ENCODE results near the gene FIGN. TPM values are rescaled to one million over a fixed set of nuclear protein-coding genes. Genes with fewer than 3 reads are reported as not detected.

The FIGN gene
- total and polyA plus RNA-seq, 4 donors = 1.1 to 7.8 (median 5.1) TPM

DNA sequence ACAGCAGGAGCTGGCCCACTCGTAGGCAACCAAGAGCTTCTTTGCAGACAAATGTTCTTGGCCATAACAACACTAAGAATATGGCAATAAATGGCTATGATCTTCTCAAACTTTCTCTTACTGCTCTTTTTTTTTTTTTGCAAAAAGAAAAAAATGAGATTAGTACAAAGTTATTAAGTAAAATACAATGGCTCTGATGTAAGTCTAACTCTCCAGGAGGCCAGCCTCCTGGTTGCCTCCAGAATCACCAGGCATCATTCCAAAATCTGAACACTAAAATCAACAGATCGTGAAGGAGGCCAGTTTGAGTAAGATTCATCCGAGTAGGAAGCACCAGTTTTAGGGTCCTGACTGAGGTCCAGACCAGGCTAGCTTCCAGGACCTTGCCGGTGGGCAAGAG lies 20.8 kb upstream of the FIGN start:
- H3K27ac ChIP-seq (ENCODE audit: low read depth in 1 of 2, low read length in 2 of 2) = no peak overlapping the region
- no peaks in the 10 kb centered on the region for H3K27me3 ChIP-seq (ENCODE audit: control insufficient read depth in 4 of 4, insufficient read depth in 4 of 4, low read length in 3 of 4)
- DNase-seq (ENCODE audit: low spot score) = no peak
- H3K4me1 ChIP-seq (ENCODE audit: control insufficient read depth in 4 of 4, insufficient read depth in 4 of 4, low read length in 3 of 4) = no peaks in the 10 kb centered on the region
- H3K36me3 ChIP-seq (ENCODE audit: control insufficient read depth in 4 of 4, insufficient read depth in 3 of 4, low read depth in 1 of 4, low read length in 3 of 4) = no peaks in the 10 kb centered on the region
- no peak overlapping the region for H3K9ac ChIP-seq (ENCODE audit: low read depth in 1 of 2, low read length in 2 of 2)
- H3K4me3 ChIP-seq (ENCODE audit: low read depth in 1 of 3, low read length in 3 of 3) = no peak overlapping the region
- H3K9me3 ChIP-seq (ENCODE audit: control insufficient read depth in 4 of 4, low read length in 3 of 4) = no peaks in the 10 kb centered on the region
- no peak for TF ChIP-seq SP1 (IDR thresholded peaks at IDR 0.05)
- WGBS = 68% methylated on average over 4 of the region's 4 CpGs

DNA sequence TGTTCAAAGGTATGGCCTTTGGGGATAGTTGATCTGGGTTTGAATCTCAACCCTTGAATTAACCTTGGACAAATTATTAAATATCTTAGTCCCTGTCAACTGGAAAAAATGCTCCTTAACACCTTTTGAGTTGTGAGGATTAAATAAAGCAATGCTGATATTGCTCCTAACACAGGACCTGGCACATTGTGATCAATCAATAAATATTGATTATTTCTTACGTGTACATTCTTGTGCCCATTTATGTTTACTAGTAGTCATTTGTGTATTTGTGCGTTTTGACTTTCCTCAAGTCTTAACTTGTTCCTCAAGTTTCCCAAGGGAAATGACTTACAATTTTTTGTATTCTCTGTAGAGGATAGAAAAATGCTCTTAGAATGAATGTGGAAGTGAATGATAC lies 19.6 kb upstream of the FIGN start:
- 38% methylated on average over 2 of the region's 2 CpGs for WGBS
- DNase-seq (ENCODE audit: low spot score) = no peak

More for the DNA sequence above, 19.6 kb upstream of the FIGN start:
- Histone ChIP-seq H3K36me3 (ENCODE audit: control insufficient read depth in 4 of 4, insufficient read depth in 3 of 4, low read depth in 1 of 4, low read length in 3 of 4) (no peaks in the 10 kb centered on the region), H3K9ac (ENCODE audit: low read depth in 1 of 2, low read length in 2 of 2) (no peak overlapping the region), H3K9me3 (ENCODE audit: control insufficient read depth in 4 of 4, low read length in 3 of 4) (no peaks in the 10 kb centered on the region), H3K27ac (ENCODE audit: low read depth in 1 of 2, low read length in 2 of 2) (no peak overlapping the region), H3K27me3 (ENCODE audit: control insufficient read depth in 4 of 4, insufficient read depth in 4 of 4, low read length in 3 of 4) (no peaks in the 10 kb centered on the region), H3K4me3 (ENCODE audit: low read depth in 1 of 3, low read length in 3 of 3) (no peak overlapping the region), H3K4me1 (ENCODE audit: control insufficient read depth in 4 of 4, insufficient read depth in 4 of 4, low read length in 3 of 4) (no peaks in the 10 kb centered on the region)
- TF ChIP-seq NR2F2 (IDR thresholded peaks at IDR 0.05) (no peak), FOXA1 (IDR thresholded peaks at IDR 0.05) (no peak), HNF4G (IDR thresholded peaks at IDR 0.05) (no peak), TAF1 (conservative IDR thresholded peaks at IDR 0.05) (no peak), FOXA2 (IDR thresholded peaks at IDR 0.05) (no peak), JUND (IDR thresholded peaks at IDR 0.05) (no peak), RXRA (IDR thresholded peaks at IDR 0.05) (no peak), GABPA (IDR thresholded peaks at IDR 0.05 in 1 of 2, conservative IDR thresholded peaks at IDR 0.05 in 1 of 2) (no peak), HNF4A (conservative IDR thresholded peaks at IDR 0.05) (no peak), YY1 (IDR thresholded peaks at IDR 0.05) (no peak), SP1 (IDR thresholded peaks at IDR 0.05) (no peak), EGR1 (IDR thresholded peaks at IDR 0.05; ENCODE audit: low read depth in 2 of 2) (no peak), RAD21 (IDR thresholded peaks at IDR 0.05) (no peak)
- TF ChIP-seq, protein P1, sequence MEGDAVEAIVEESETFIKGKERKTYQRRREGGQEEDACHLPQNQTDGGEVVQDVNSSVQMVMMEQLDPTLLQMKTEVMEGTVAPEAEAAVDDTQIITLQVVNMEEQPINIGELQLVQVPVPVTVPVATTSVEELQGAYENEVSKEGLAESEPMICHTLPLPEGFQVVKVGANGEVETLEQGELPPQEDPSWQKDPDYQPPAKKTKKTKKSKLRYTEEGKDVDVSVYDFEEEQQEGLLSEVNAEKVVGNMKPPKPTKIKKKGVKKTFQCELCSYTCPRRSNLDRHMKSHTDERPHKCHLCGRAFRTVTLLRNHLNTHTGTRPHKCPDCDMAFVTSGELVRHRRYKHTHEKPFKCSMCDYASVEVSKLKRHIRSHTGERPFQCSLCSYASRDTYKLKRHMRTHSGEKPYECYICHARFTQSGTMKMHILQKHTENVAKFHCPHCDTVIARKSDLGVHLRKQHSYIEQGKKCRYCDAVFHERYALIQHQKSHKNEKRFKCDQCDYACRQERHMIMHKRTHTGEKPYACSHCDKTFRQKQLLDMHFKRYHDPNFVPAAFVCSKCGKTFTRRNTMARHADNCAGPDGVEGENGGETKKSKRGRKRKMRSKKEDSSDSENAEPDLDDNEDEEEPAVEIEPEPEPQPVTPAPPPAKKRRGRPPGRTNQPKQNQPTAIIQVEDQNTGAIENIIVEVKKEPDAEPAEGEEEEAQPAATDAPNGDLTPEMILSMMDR (IDR thresholded peaks at IDR 0.05; ENCODE audit: low read depth, low read length, missing input control) = no peak
- TF ChIP-seq, protein P2, sequence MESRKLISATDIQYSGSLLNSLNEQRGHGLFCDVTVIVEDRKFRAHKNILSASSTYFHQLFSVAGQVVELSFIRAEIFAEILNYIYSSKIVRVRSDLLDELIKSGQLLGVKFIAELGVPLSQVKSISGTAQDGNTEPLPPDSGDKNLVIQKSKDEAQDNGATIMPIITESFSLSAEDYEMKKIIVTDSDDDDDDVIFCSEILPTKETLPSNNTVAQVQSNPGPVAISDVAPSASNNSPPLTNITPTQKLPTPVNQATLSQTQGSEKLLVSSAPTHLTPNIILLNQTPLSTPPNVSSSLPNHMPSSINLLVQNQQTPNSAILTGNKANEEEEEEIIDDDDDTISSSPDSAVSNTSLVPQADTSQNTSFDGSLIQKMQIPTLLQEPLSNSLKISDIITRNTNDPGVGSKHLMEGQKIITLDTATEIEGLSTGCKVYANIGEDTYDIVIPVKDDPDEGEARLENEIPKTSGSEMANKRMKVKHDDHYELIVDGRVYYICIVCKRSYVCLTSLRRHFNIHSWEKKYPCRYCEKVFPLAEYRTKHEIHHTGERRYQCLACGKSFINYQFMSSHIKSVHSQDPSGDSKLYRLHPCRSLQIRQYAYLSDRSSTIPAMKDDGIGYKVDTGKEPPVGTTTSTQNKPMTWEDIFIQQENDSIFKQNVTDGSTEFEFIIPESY (IDR thresholded peaks at IDR 0.05) = no peak
- TF ChIP-seq, protein P3, sequence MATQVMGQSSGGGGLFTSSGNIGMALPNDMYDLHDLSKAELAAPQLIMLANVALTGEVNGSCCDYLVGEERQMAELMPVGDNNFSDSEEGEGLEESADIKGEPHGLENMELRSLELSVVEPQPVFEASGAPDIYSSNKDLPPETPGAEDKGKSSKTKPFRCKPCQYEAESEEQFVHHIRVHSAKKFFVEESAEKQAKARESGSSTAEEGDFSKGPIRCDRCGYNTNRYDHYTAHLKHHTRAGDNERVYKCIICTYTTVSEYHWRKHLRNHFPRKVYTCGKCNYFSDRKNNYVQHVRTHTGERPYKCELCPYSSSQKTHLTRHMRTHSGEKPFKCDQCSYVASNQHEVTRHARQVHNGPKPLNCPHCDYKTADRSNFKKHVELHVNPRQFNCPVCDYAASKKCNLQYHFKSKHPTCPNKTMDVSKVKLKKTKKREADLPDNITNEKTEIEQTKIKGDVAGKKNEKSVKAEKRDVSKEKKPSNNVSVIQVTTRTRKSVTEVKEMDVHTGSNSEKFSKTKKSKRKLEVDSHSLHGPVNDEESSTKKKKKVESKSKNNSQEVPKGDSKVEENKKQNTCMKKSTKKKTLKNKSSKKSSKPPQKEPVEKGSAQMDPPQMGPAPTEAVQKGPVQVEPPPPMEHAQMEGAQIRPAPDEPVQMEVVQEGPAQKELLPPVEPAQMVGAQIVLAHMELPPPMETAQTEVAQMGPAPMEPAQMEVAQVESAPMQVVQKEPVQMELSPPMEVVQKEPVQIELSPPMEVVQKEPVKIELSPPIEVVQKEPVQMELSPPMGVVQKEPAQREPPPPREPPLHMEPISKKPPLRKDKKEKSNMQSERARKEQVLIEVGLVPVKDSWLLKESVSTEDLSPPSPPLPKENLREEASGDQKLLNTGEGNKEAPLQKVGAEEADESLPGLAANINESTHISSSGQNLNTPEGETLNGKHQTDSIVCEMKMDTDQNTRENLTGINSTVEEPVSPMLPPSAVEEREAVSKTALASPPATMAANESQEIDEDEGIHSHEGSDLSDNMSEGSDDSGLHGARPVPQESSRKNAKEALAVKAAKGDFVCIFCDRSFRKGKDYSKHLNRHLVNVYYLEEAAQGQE (IDR thresholded peaks at IDR 0.05) = no peak
- TF ChIP-seq, protein P4, sequence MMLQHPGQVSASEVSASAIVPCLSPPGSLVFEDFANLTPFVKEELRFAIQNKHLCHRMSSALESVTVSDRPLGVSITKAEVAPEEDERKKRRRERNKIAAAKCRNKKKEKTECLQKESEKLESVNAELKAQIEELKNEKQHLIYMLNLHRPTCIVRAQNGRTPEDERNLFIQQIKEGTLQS (IDR thresholded peaks at IDR 0.05) = no peak

All from liver (tissue), 9 donors.